ENCODE data around the gene CAND2. TPM values are rescaled to one million over a fixed set of nuclear protein-coding genes. Genes with fewer than 3 reads are reported as not detected.

Gene CAND2
- total RNA-seq, 6 experiments from 2014 or later: 4.5 to 10.5 (median 8.3) TPM

- H3K9me3 Mint-ChIP-seq: no peaks in the 10 kb centered on the region
- DNase-seq: no peak
- no peak overlapping the region for H3K4me3 Mint-ChIP-seq
- H3K36me3 Mint-ChIP-seq (ENCODE audit: low read depth): no peaks in the 10 kb centered on the region
- no peak for TF ChIP-seq CTCF (IDR thresholded peaks at IDR 0.05)
- H3K27me3 Mint-ChIP-seq (ENCODE audit: insufficient read depth): no peaks in the 10 kb centered on the region; the same call in 1 of the 2 replicates
- H3K27ac Mint-ChIP-seq: peak overlapping the region; percentile 97
- peaks cover 47% of the 10 kb centered on the region for H3K4me1 Mint-ChIP-seq (ENCODE audit: low read depth)
Observed at GRCh38 chr3:12752102-12752501, 44.4 kb upstream of the CAND2 start.

GRCh38 chr3:12752809-12753208 is 43.7 kb upstream of the CAND2 start:
- Mint-ChIP-seq H3K36me3 (ENCODE audit: low read depth) (no peaks in the 10 kb centered on the region), H3K4me3 (no peak overlapping the region), H3K27me3 (ENCODE audit: insufficient read depth) (no peaks in the 10 kb centered on the region; the same call in 1 of the 2 replicates), H3K9me3 (no peaks in the 10 kb centered on the region), H3K4me1 (ENCODE audit: low read depth) (peaks cover 47% of the 10 kb centered on the region), H3K27ac (peak overlapping the region; percentile 97; the same call in 1 of the 2 replicates)
- DNase-seq: no peak
- TF ChIP-seq CTCF (IDR thresholded peaks at IDR 0.05): no peak

GRCh38 chr3:12753275-12754028 is 43.0 kb upstream of the CAND2 start:
- H3K27me3 Mint-ChIP-seq (ENCODE audit: insufficient read depth): no peaks in the 10 kb centered on the region; the same call in 1 of the 2 replicates
- no peak for DNase-seq
- no peaks in the 10 kb centered on the region for H3K9me3 Mint-ChIP-seq
- H3K4me1 Mint-ChIP-seq (ENCODE audit: low read depth): peaks cover 53% of the 10 kb centered on the region
- no peak for TF ChIP-seq CTCF (IDR thresholded peaks at IDR 0.05)
- no peak overlapping the region for H3K4me3 Mint-ChIP-seq
- no peaks in the 10 kb centered on the region for H3K36me3 Mint-ChIP-seq (ENCODE audit: low read depth)
- H3K27ac Mint-ChIP-seq: no peak overlapping the region; the same call in 1 of the 2 replicates

- H3K36me3 Mint-ChIP-seq (ENCODE audit: low read depth): no peaks in the 10 kb centered on the region
- H3K4me3 Mint-ChIP-seq: no peak overlapping the region
- H3K4me1 Mint-ChIP-seq (ENCODE audit: low read depth): peaks cover 61% of the 10 kb centered on the region
- no peak for DNase-seq
- no peaks in the 10 kb centered on the region; the same call in 1 of the 2 replicates for H3K27me3 Mint-ChIP-seq (ENCODE audit: insufficient read depth)
- no peak overlapping the region for H3K27ac Mint-ChIP-seq
- no peak for TF ChIP-seq CTCF (IDR thresholded peaks at IDR 0.05)
- no peaks in the 10 kb centered on the region for H3K9me3 Mint-ChIP-seq
Observed at GRCh38 chr3:12754313-12754712, 42.2 kb upstream of the CAND2 start.

GRCh38 chr3:12755754-12756153 is 40.7 kb upstream of the CAND2 start:
- Mint-ChIP-seq H3K27me3 (ENCODE audit: insufficient read depth) (no peaks in the 10 kb centered on the region; the same call in 1 of the 2 replicates), H3K27ac (no peak overlapping the region), H3K4me3 (no peak overlapping the region), H3K4me1 (ENCODE audit: low read depth) (peaks cover 61% of the 10 kb centered on the region), H3K36me3 (ENCODE audit: low read depth) (no peaks in the 10 kb centered on the region), H3K9me3 (no peaks in the 10 kb centered on the region)
- no peak for DNase-seq
- TF ChIP-seq CTCF (IDR thresholded peaks at IDR 0.05): no peak

Measured in HFFc6 (cell line).